WERI-Rb-1 (cell line): ENCODE results near the gene MEIS2.

Experiments used
- DNase-seq: peaks from one replicate; pipeline ENCODE4 v3.0.0-alpha.2; 2020
- H3K27ac ChIP-seq: fragments of 250-450 bp; sonication (Bioruptor Pico); 2 replicates; pipeline ENCODE4 v1.5.1; 2020; ENCODE audit warnings: mild to moderate bottlenecking, moderate library complexity
- H3K27me3 ChIP-seq: fragments of 250-450 bp; sonication (Bioruptor Pico); 2 replicates; pipeline ENCODE4 v1.5.1; 2021; ENCODE audit warnings: mild to moderate bottlenecking, low read depth, moderate library complexity; ENCODE audit not compliant: insufficient read depth, severe bottlenecking
- H3K36me3 ChIP-seq: fragments of 250-450 bp; sonication (Bioruptor Pico); 2 replicates; pipeline ENCODE4 v1.5.1; 2020; ENCODE audit warnings: mild to moderate bottlenecking, moderate library complexity
- H3K4me3 ChIP-seq: 2 replicates; pipeline ENCODE4 v1.5.1; 2011; ENCODE audit warnings: low read depth, mild to moderate bottlenecking, control low read depth, low read length
- H3K9me3 ChIP-seq: fragments of 250-450 bp; sonication (Bioruptor Pico); 2 replicates; pipeline ENCODE4 v1.5.1; 2021; ENCODE audit warnings: mild to moderate bottlenecking, moderate library complexity; ENCODE audit not compliant: severe bottlenecking
- TF ChIP-seq, protein P1 (sequence below): IDR thresholded peaks from 2 replicates; pipeline ENCODE4 v1.5.1; 2011; ENCODE audit warnings: low read depth, mild to moderate bottlenecking, control low read depth, inconsistent platforms, low read length

The MEIS2 gene

DNA sequence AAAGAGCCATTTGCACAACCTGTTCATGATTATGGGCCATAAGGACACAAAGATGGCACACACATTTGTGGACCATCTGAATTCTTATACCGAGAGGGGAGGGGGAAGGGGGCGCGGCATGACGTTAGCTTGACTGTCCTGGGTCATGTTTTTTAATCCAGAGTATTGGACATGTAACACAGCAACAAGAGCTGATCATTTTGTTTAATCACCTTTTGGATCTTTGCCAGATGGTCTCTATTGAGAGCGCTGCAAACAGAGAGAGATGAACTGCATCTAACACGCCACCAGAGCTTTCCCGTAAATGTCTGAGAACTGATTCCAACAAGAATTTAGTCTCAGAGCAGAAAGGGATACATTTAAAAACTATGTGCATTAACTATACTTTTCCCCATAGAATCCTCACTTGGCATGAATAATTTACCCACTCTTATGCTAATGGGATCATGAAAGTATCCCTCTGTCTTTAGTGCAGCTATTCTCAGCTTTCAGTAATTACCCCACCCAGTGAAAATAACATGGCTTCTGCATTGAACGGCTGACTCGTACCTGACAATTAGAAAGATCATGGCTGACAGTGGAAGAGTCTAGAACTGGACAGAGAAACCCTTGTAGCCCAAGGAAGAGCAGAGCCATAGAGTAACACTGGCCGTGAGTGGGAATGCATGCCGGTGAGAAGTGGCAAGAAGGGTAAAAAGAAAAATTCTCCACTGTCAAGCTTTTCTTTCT is 22.6 kb downstream of the MEIS2 start:
- Histone ChIP-seq H3K4me3 (peak overlapping the region; percentile 25), H3K27me3 (no peaks in the 10 kb centered on the region), H3K36me3 (peaks cover 89% of the 10 kb centered on the region), H3K9me3 (no peaks in the 10 kb centered on the region), H3K27ac (peak overlapping the region; percentile 78)
- DNase-seq = peak; percentile 66
- TF ChIP-seq, protein P1, sequence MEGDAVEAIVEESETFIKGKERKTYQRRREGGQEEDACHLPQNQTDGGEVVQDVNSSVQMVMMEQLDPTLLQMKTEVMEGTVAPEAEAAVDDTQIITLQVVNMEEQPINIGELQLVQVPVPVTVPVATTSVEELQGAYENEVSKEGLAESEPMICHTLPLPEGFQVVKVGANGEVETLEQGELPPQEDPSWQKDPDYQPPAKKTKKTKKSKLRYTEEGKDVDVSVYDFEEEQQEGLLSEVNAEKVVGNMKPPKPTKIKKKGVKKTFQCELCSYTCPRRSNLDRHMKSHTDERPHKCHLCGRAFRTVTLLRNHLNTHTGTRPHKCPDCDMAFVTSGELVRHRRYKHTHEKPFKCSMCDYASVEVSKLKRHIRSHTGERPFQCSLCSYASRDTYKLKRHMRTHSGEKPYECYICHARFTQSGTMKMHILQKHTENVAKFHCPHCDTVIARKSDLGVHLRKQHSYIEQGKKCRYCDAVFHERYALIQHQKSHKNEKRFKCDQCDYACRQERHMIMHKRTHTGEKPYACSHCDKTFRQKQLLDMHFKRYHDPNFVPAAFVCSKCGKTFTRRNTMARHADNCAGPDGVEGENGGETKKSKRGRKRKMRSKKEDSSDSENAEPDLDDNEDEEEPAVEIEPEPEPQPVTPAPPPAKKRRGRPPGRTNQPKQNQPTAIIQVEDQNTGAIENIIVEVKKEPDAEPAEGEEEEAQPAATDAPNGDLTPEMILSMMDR = no peak

DNA sequence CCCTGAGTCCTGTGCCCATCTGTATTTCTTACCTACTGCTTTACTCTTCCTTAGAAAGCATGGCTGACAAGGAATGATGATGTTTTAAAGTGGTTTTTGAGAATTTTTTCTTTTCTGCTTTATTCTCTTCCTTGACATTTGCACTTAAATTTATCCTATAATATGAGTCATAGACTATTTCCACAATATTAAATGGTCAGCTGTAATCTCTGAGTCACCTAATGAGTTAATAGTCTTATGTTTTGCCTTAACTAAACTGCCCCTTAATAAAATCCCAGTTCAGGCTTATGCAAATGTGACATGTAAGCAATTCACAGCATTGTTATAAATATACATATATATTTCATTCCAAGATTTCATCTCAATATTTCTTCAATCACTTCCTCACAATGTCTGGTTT is 23.8 kb downstream of the MEIS2 start:
- TF ChIP-seq, protein P1 = no peak
- H3K27me3 ChIP-seq = no peaks in the 10 kb centered on the region
- H3K27ac ChIP-seq = peak overlapping the region; percentile 78
- no peak for DNase-seq
- H3K9me3 ChIP-seq = no peaks in the 10 kb centered on the region
- peaks cover 89% of the 10 kb centered on the region for H3K36me3 ChIP-seq
- H3K4me3 ChIP-seq = no peak overlapping the region

DNA sequence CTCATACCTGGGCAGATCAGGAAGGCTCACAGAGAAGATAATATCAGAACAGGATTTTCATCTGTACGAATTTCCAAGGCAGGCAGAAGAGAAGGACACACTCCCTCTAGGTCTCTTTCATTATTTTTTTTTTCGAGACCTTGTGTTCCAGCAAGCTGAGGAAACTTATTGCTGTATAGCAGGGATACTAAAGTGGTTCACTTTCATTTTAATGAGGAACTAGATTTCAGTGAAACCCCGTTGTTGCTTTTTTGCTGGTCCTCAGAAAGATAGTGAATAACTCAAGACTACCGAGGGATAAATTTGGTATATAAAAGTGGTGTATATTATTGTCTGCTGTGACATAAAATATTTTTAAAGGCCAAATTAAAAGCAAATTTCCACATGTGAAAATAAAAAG is 24.6 kb downstream of the MEIS2 start:
- no peak overlapping the region for H3K27ac ChIP-seq
- no peaks in the 10 kb centered on the region for H3K9me3 ChIP-seq
- H3K27me3 ChIP-seq = no peaks in the 10 kb centered on the region
- no peak overlapping the region for H3K4me3 ChIP-seq
- no peak for DNase-seq
- TF ChIP-seq, protein P1 = no peak
- H3K36me3 ChIP-seq = peaks cover 84% of the 10 kb centered on the region

- peaks cover 88% of the 10 kb centered on the region for H3K36me3 ChIP-seq
- TF ChIP-seq, protein P1 = no peak
- DNase-seq = no peak
- no peak overlapping the region for H3K4me3 ChIP-seq
- no peak overlapping the region for H3K27ac ChIP-seq
- no peaks in the 10 kb centered on the region for H3K27me3 ChIP-seq
- no peaks in the 10 kb centered on the region for H3K9me3 ChIP-seq
These were observed 28.2 kb downstream of the MEIS2 start for GRCh38 chr15:37072181-37072580.

DNA sequence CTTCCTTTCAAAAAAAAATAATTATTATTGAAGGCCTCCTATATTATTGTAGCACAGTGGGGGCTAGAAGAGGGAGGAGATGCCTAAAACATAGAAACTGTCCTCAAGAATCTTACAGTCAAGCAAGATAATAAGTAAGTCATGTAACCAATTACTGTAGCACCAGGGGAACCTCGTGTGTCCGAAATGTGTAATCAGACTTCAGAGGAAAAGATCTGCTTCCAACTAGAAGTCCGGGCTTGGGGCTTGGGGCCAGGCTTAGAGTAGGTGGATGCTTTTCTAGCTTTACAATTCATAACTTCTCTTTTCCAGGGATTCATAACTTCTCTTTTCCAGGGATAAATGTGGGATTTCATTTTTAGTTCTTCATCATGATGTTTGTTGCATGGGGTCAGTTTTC is 29.2 kb downstream of the MEIS2 start:
- DNase-seq = no peak
- Histone ChIP-seq H3K27ac (no peak overlapping the region), H3K9me3 (no peaks in the 10 kb centered on the region), H3K36me3 (peaks cover 86% of the 10 kb centered on the region), H3K4me3 (no peak overlapping the region), H3K27me3 (no peaks in the 10 kb centered on the region)
- TF ChIP-seq, protein P1 = no peak

- H3K27ac ChIP-seq = no peak overlapping the region
- H3K36me3 ChIP-seq = peaks cover 86% of the 10 kb centered on the region
- no peaks in the 10 kb centered on the region for H3K27me3 ChIP-seq
- no peak overlapping the region for H3K4me3 ChIP-seq
- DNase-seq = no peak
- TF ChIP-seq, protein P1 = no peak
- H3K9me3 ChIP-seq = no peaks in the 10 kb centered on the region
These were observed 29.7 kb downstream of the MEIS2 start for GRCh38 chr15:37070686-37071085.
